Panc1 (cell line): ENCODE results near the gene ZNF883. TPM values are rescaled to one million over a fixed set of nuclear protein-coding genes. Genes with fewer than 3 reads are reported as not detected.

Experiments
- ATAC-seq: fragments of 200-7000 bp; cut with Tn5 transposase; 2 replicates; pipeline ENCODE4 v1.9.1; 2020; ENCODE audit warnings: mild to moderate bottlenecking, moderate library complexity
- BruUV-seq: library from RNA; stranded (reverse); fragments of 400-500 nt; replicated peaks from 2 replicates; lab custom pipeline; 2021; lab: Mats Ljungman, UMichigan
- CTCF ChIA-PET: fragments of 300-600 bp; sonication (Branson Sonifier 250); formaldehyde crosslinking; loops from one replicate; lab custom pipeline; 2022; ENCODE audit warnings: antibody characterized with exemption; lab: Charles Lee
- POLR2A ChIA-PET: fragments of 300-600 bp; sonication (Branson Sonifier 250); formaldehyde crosslinking; loops from one replicate; lab custom pipeline; 2022; ENCODE audit warnings: antibody characterized with exemption; lab: Charles Lee
- DNase-seq: peaks from one replicate; pipeline ENCODE4 v3.0.0-alpha.2; 2010; ENCODE audit warnings: low read depth, low spot score
- H3K27ac ChIP-seq: 2 replicates; pipeline ENCODE4 v1.5.1; 2011; ENCODE audit warnings: mild to moderate bottlenecking, low read length, inconsistent platforms
- H3K27me3 ChIP-seq: fragments of 200-500 bp; sonication (Bioruptor generic); 2 replicates; pipeline ENCODE4 v1.6.0; 2014; ENCODE audit warnings: low read length, inconsistent platforms; ENCODE audit not compliant: control insufficient read depth, insufficient read depth
- H3K36me3 ChIP-seq: fragments of 200-500 bp; sonication (Bioruptor generic); 2 replicates; pipeline ENCODE4 v1.5.1; 2014; ENCODE audit warnings: inconsistent platforms, mild to moderate bottlenecking, low read length, moderate library complexity; ENCODE audit not compliant: control insufficient read depth, insufficient read depth
- H3K4me1 ChIP-seq: 2 replicates; pipeline ENCODE4 v1.5.1; 2011; ENCODE audit warnings: inconsistent platforms, mild to moderate bottlenecking, low read length, moderate library complexity; ENCODE audit not compliant: control insufficient read depth, insufficient read depth
- H3K4me3 ChIP-seq, 2 experiments: 2 replicates each; pipeline ENCODE4 v1.5.1; 2011 to 2012; ENCODE audit warnings: low read depth in 2 of 2, low read length in 2 of 2, mild to moderate bottlenecking in 2 of 2, inconsistent platforms in 1 of 2, moderate library complexity in 1 of 2
- H3K9me3 ChIP-seq: fragments of 200-500 bp; sonication (Bioruptor generic); 2 replicates; pipeline ENCODE4 v1.5.1; 2014; ENCODE audit warnings: low read depth, mild to moderate bottlenecking, inconsistent platforms, low read length, moderate library complexity; ENCODE audit not compliant: control insufficient read depth, insufficient read depth
- POLR2AphosphoS5 ChIP-seq: IDR thresholded peaks from 2 replicates; pipeline ENCODE4 v1.6.1; 2012; ENCODE audit warnings: mild to moderate bottlenecking, low read depth, low read length, moderate library complexity
- SIN3A ChIP-seq: IDR thresholded peaks from 2 replicates; pipeline ENCODE4 v1.6.1; 2012; ENCODE audit warnings: low read depth, mild to moderate bottlenecking, low read length, moderate library complexity, borderline replicate concordance; ENCODE audit not compliant: insufficient read depth
- TCF7L2 ChIP-seq: IDR thresholded peaks from 2 replicates; pipeline ENCODE4 v1.6.1; 2011; ENCODE audit warnings: mild to moderate bottlenecking, low read depth, low read length, inconsistent platforms
- in situ Hi-C: cut with HindIII; loops from 2 replicates; pipeline ENCODE4 v1.10.0; 2016; ENCODE audit warnings: low sequenced_read_pairs, low pct_unique_long_range_greater_than_20kb
- intact Hi-C: fragments of 100-400 bp; cut with micrococcal nuclease; formaldehyde crosslinking; loops from one replicate; pipeline ENCODE4 v1.10.0; 2022; ENCODE audit not compliant: unreplicated experiment
- total RNA-seq: library from RNA; stranded (reverse); gene quantifications from one replicate; pipeline ENCODE4 v1.2.1, GENCODE V29; 2021; ENCODE audit not compliant: unreplicated experiment
- TF ChIP-seq, protein P1 (sequence below), 2 experiments: IDR thresholded peaks; 2 replicates each; pipeline ENCODE4 v1.6.1; 2011 to 2012; ENCODE audit warnings: low read depth in 2 of 2, control low read depth in 1 of 2, low read length in 1 of 2, mild to moderate bottlenecking in 1 of 2, moderate library complexity in 1 of 2; ENCODE audit not compliant: insufficient read depth in 1 of 2
- TF ChIP-seq, protein P2 (sequence below): fragments of 450-650 bp; IDR thresholded peaks from 2 replicates; pipeline ENCODE4 v1.5.1; 2017; ENCODE audit warnings: mild to moderate bottlenecking

ZNF883 gene
- total RNA-seq, 1 experiment from 2014 or later: not detected

DNA sequence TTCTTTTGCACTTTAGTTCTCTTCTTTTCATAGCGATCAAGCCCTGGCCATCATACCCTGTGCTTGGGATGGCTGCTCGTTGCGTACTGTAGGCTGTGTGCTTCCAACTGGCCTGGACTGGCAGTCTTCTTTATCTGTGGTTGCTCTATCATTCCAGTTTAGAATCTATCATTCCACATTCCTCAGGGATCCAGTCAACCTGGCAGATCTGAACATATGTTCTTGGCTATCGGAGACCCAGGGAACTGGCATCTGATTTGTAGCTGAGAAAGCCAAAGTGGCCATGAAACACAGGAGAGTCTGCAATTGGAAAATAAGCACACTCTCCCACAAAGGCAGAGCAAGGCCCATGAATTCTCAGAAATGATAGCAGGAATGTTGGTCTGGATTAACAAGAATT lies 98.7 kb downstream of the ZNF883 start:
- in situ Hi-C loops: no loop called here
- POLR2A ChIA-PET: no interaction called here
- Histone ChIP-seq H3K9me3 (no peaks in the 10 kb centered on the region), H3K27me3 (no peaks in the 10 kb centered on the region; the same call in 1 of the 2 replicates), H3K4me3 (no peak overlapping the region), H3K4me1 (no peaks in the 10 kb centered on the region), H3K27ac (no peak overlapping the region), H3K36me3 (no peaks in the 10 kb centered on the region)
- DNase-seq (no peak), ATAC-seq (no peak)
- CTCF ChIA-PET: no interaction called here
- BruUV-seq: no TSS peak
- TF ChIP-seq, protein P1, sequence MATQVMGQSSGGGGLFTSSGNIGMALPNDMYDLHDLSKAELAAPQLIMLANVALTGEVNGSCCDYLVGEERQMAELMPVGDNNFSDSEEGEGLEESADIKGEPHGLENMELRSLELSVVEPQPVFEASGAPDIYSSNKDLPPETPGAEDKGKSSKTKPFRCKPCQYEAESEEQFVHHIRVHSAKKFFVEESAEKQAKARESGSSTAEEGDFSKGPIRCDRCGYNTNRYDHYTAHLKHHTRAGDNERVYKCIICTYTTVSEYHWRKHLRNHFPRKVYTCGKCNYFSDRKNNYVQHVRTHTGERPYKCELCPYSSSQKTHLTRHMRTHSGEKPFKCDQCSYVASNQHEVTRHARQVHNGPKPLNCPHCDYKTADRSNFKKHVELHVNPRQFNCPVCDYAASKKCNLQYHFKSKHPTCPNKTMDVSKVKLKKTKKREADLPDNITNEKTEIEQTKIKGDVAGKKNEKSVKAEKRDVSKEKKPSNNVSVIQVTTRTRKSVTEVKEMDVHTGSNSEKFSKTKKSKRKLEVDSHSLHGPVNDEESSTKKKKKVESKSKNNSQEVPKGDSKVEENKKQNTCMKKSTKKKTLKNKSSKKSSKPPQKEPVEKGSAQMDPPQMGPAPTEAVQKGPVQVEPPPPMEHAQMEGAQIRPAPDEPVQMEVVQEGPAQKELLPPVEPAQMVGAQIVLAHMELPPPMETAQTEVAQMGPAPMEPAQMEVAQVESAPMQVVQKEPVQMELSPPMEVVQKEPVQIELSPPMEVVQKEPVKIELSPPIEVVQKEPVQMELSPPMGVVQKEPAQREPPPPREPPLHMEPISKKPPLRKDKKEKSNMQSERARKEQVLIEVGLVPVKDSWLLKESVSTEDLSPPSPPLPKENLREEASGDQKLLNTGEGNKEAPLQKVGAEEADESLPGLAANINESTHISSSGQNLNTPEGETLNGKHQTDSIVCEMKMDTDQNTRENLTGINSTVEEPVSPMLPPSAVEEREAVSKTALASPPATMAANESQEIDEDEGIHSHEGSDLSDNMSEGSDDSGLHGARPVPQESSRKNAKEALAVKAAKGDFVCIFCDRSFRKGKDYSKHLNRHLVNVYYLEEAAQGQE (IDR thresholded peaks at IDR 0.05; ENCODE audit: insufficient read depth in 1 of 2, low read depth in 2 of 2, low read length in 1 of 2): no peak
- no peak for TF ChIP-seq SIN3A
- no peak for TF ChIP-seq TCF7L2
- TF ChIP-seq POLR2AphosphoS5: no peak
- TF ChIP-seq, protein P2, sequence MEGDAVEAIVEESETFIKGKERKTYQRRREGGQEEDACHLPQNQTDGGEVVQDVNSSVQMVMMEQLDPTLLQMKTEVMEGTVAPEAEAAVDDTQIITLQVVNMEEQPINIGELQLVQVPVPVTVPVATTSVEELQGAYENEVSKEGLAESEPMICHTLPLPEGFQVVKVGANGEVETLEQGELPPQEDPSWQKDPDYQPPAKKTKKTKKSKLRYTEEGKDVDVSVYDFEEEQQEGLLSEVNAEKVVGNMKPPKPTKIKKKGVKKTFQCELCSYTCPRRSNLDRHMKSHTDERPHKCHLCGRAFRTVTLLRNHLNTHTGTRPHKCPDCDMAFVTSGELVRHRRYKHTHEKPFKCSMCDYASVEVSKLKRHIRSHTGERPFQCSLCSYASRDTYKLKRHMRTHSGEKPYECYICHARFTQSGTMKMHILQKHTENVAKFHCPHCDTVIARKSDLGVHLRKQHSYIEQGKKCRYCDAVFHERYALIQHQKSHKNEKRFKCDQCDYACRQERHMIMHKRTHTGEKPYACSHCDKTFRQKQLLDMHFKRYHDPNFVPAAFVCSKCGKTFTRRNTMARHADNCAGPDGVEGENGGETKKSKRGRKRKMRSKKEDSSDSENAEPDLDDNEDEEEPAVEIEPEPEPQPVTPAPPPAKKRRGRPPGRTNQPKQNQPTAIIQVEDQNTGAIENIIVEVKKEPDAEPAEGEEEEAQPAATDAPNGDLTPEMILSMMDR: no peak
- intact Hi-C loops: no loop called here

DNA sequence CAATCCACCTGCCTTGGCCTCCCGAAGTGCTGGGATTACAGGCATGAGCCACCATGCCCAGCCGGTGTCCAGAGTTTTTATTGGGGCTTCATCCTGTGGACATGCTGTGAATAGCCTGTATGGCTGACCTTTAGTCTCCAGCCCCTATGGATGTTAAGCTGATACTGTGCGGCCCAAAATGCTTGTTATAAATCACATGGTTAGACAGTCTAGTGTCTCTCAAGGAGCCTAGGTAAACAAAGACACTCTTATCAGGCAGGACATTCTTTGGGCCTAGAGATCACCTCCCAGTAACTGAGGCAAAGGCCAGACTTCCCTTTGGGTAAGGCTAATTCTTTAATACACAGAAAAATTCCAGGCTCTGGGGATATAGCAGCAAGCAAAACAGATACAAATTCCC lies 99.4 kb downstream of the ZNF883 start:
- ATAC-seq (no peak), DNase-seq (no peak)
- BruUV-seq: no TSS peak
- H3K27me3 ChIP-seq: no peaks in the 10 kb centered on the region; the same call in 1 of the 2 replicates
- no peak overlapping the region for H3K4me3 ChIP-seq
- intact Hi-C loops (no loop called here), in situ Hi-C loops (no loop called here)
- no peaks in the 10 kb centered on the region for H3K36me3 ChIP-seq
- TF ChIP-seq, protein P1 (IDR thresholded peaks at IDR 0.05; ENCODE audit: insufficient read depth in 1 of 2, low read depth in 2 of 2, low read length in 1 of 2): no peak
- TF ChIP-seq POLR2AphosphoS5 (no peak), TCF7L2 (no peak)
- CTCF ChIA-PET: no interaction called here
- POLR2A ChIA-PET: no interaction called here
- H3K27ac ChIP-seq: no peak overlapping the region
- no peaks in the 10 kb centered on the region for H3K4me1 ChIP-seq
- H3K9me3 ChIP-seq: no peaks in the 10 kb centered on the region
